Measurements from ENCODE around the gene AKAP7.
"Not testable (repeated sequence)": the region's sequence is repeated elsewhere in the genome, so short reads cannot be mapped to it uniquely, and the experiment has no call there.

Gene AKAP7

GRCh38 chr6:131258816-131259476 lies 123.7 kb downstream of the AKAP7 start:
- DNase-seq, result no peak

GRCh38 chr6:131260960-131261359 lies 125.7 kb downstream of the AKAP7 start:
- not testable (repeated sequence) for DNase-seq

- DNase-seq, result no peak
Measured at GRCh38 chr6:131262060-131262459, 126.8 kb downstream of the AKAP7 start.

GRCh38 chr6:131265939-131266338 lies 130.7 kb downstream of the AKAP7 start:
- no peak for DNase-seq

- DNase-seq, result no peak
Measured at GRCh38 chr6:131268303-131268702, 133.0 kb downstream of the AKAP7 start.

GRCh38 chr6:131269565-131270391 lies 134.5 kb downstream of the AKAP7 start:
- peak in 1 of 2 experiments; percentile 35 for DNase-seq

GRCh38 chr6:131270534-131270933 lies 135.3 kb downstream of the AKAP7 start:
- DNase-seq, result no peak

- DNase-seq, result no peak
Measured at GRCh38 chr6:131275273-131275672, 140.0 kb downstream of the AKAP7 start.

- DNase-seq, result no peak
Measured at GRCh38 chr6:131277591-131277990, 142.3 kb downstream of the AKAP7 start.

GRCh38 chr6:131281471-131282270 lies 146.4 kb downstream of the AKAP7 start:
- peak; percentile 59 to 63 for DNase-seq

- DNase-seq, result no peak
Measured at GRCh38 chr6:131282365-131282764, 147.1 kb downstream of the AKAP7 start.

GRCh38 chr6:131283466-131284175 lies 148.4 kb downstream of the AKAP7 start:
- DNase-seq, result no peak

- DNase-seq, result no peak
Measured at GRCh38 chr6:131285548-131285947, 150.3 kb downstream of the AKAP7 start.

GRCh38 chr6:131286469-131287040 lies 151.3 kb downstream of the AKAP7 start:
- no peak for DNase-seq

- DNase-seq, result no peak
Measured at GRCh38 chr6:131288214-131288613, 152.9 kb downstream of the AKAP7 start.

- no peak for DNase-seq
Measured at GRCh38 chr6:131290955-131291354, 155.7 kb downstream of the AKAP7 start.

- no peak for DNase-seq
Measured at GRCh38 chr6:131292145-131292938, 157.1 kb downstream of the AKAP7 start.

- no peak for DNase-seq
Measured at GRCh38 chr6:131293472-131293911, 158.2 kb downstream of the AKAP7 start.

GRCh38 chr6:131295081-131295480 lies 159.8 kb downstream of the AKAP7 start:
- no peak for DNase-seq

- DNase-seq, result not testable (repeated sequence)
Measured at GRCh38 chr6:131300826-131301225, 165.6 kb downstream of the AKAP7 start.

- DNase-seq, result no peak
Measured at GRCh38 chr6:131303338-131303930, 168.2 kb downstream of the AKAP7 start.
